ENCODE data around the gene CCDC187.

CCDC187 gene

GRCh38 chr9:136343121-136343883 is 39.4 kb upstream of the CCDC187 start:
- H3K4me3 ChIP-seq (ENCODE audit: low read length) = no peak overlapping the region
- no peak for DNase-seq (ENCODE audit: low read depth)
- TF ChIP-seq CTCF (IDR thresholded peaks at IDR 0.05; ENCODE audit: insufficient read depth, low read depth, low read length, missing control alignments) = no peak

GRCh38 chr9:136342181-136343120 is 38.6 kb upstream of the CCDC187 start:
- peak overlapping the region; percentile 23 for H3K4me3 ChIP-seq (ENCODE audit: low read length)
- no peak for TF ChIP-seq CTCF (IDR thresholded peaks at IDR 0.05; ENCODE audit: insufficient read depth, low read depth, low read length, missing control alignments)

DNA sequence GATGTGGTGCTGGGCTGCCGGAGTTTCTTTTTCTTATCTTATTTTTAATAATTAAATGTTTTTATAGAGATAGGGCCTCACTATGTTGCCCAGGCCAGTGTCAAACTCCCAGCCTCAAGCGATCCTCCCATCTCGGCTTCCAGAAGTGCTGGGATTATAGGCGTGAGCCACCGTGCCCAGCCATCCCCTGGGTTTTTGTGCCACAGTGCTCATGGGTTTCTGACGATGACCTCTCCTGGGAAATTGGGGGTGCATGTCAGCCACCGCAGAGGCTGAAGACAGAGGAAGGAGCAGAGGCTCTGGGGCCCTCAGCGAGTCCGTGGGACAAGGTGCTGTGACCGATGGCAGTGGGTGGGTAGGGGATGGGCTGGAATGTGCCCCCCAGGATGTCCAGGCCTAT is 37.9 kb upstream of the CCDC187 start:
- H3K4me3 ChIP-seq (ENCODE audit: low read length) = no peak overlapping the region
- DNase-seq (ENCODE audit: low read depth) = no peak
- no peak for TF ChIP-seq CTCF (IDR thresholded peaks at IDR 0.05; ENCODE audit: insufficient read depth, low read depth, low read length, missing control alignments)

More at GRCh38 chr9:136342181-136343120, 38.6 kb upstream of the CCDC187 start:
- DNase-seq (ENCODE audit: low read depth) = peak; percentile 80

DNA sequence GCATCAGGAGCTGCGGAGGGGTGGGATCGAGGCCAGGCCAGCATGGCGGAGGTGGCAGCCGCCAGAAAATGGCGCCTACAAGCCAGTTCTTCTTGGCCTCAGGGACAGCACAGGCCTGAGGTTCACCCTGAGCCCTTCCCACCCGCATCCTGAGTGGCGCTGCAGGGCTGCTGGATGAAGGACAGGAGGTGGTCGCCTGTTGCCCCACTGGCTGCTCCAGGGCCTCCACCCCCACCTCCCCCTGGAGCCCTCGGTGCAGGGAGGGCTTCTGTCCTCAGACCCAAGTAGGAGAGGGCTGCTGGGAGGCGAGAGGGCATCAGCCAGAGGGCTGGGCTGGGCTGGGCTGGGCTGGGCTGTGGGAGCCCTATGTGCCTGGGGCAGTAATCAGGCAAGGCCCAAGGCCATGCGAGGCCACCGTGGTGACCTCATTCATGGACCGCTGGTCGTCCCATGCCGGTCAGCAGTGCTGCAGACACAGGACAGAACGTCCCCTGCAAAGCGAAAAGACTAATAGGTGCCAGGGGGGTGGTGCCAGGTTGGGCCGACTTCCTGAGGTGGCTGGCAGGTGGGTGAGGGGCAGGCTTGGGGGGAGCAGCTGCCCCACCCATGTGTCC is 37.3 kb upstream of the CCDC187 start:
- DNase-seq (ENCODE audit: low read depth) = no peak
- no peak for TF ChIP-seq CTCF (IDR thresholded peaks at IDR 0.05; ENCODE audit: insufficient read depth, low read depth, low read length, missing control alignments)
- no peak overlapping the region for H3K4me3 ChIP-seq (ENCODE audit: low read length)

- DNase-seq (ENCODE audit: low read depth) = no peak
- no peak for TF ChIP-seq CTCF (IDR thresholded peaks at IDR 0.05; ENCODE audit: insufficient read depth, low read depth, low read length, missing control alignments)
- no peak overlapping the region for H3K4me3 ChIP-seq (ENCODE audit: low read length)
These were observed 36.6 kb upstream of the CCDC187 start for GRCh38 chr9:136340356-136341041.

DNA sequence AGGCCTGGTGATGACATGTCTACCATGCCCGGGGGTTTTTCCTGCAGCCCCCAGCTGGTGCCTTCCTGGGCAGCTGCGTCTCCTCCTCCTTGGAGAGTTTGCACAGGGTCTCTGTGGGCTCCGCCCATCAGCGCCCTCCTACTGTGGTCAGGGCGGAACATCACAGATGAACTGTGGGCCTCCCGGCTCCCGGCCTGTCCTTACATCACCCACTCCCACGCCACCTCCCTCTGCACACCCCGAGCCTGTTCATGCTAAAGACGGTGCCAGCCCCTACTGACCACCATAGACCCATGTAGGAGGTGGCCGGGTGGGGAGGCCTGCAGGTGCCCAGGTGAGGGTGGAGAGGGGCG is 36.0 kb upstream of the CCDC187 start:
- no peak for TF ChIP-seq CTCF (IDR thresholded peaks at IDR 0.05; ENCODE audit: insufficient read depth, low read depth, low read length, missing control alignments)

More for the DNA sequence above, 36.0 kb upstream of the CCDC187 start:
- no peak overlapping the region for H3K4me3 ChIP-seq (ENCODE audit: low read length)
- no peak for DNase-seq (ENCODE audit: low read depth)
